Spinal cord (tissue), 10 donors: ENCODE results near the gene OR2V1. TPM values are rescaled to one million over a fixed set of nuclear protein-coding genes. Genes with fewer than 3 reads are reported as not detected.
"Not testable (repeated sequence)": the region's sequence is repeated elsewhere in the genome, so short reads cannot be mapped to it uniquely, and the experiment has no call there.

Source experiments
- DNase-seq, 6 donors: peaks; one replicate each; pipeline versions ENCODE4 v3.0.0 to v3.0.0-alpha.2; 2013 to 2015; ENCODE audit warnings: low spot score in 6 of 6, low read depth in 4 of 6
- H3K27ac ChIP-seq: one replicate; pipeline ENCODE4 v1.5.1; 2013; ENCODE audit warnings: low read depth, low read length, control low read depth
- H3K27me3 ChIP-seq: one replicate; pipeline ENCODE4 v1.6.1; 2013; ENCODE audit warnings: low read length; ENCODE audit not compliant: control insufficient read depth, insufficient read depth
- H3K36me3 ChIP-seq: one replicate; pipeline ENCODE4 v1.6.1; 2013; ENCODE audit warnings: low read length; ENCODE audit not compliant: control insufficient read depth, insufficient read depth
- H3K4me1 ChIP-seq: one replicate; pipeline ENCODE4 v1.6.1; 2013; ENCODE audit warnings: low read length; ENCODE audit not compliant: control insufficient read depth, insufficient read depth
- H3K4me3 ChIP-seq: one replicate; pipeline ENCODE4 v1.5.1; 2013; ENCODE audit warnings: low read depth, low read length, control low read depth
- H3K9me3 ChIP-seq: one replicate; pipeline ENCODE4 v1.6.1; 2013; ENCODE audit warnings: low read length; ENCODE audit not compliant: control insufficient read depth, insufficient read depth
- WGBS: methylation state at CpG from one replicate; pipeline ENCODE4 v1.1.5; 2013; ENCODE audit warnings: missing lambda C conversion rate; ENCODE audit not compliant: insufficient coverage; 5-methylcytosine and 5-hydroxymethylcytosine counted together
- polyA plus RNA-seq, 2 donors: library from polyadenylated mRNA; unstranded; fragments of 120-200 nt; gene quantifications; one replicate each; pipeline ENCODE4 v1.2.1, GENCODE V29; 2013; ENCODE audit not compliant: insufficient read length in 2 of 2
- total RNA-seq, 2 donors: library from RNA; depleted of rRNA in 1 of 2; stranded (reverse); fragments of 120-200 nt in 1 of 2; fragments of >200 nt in 1 of 2; gene quantifications; one replicate each; pipeline versions ENCODE4 v1.2.3 to v1.2.4, GENCODE V29; 2013 to 2014
- donor health status: healthy.

The OR2V1 gene
- total and polyA plus RNA-seq, 4 donors = not detected

GRCh38 chr5:181146927-181147636, 16.1 kb upstream of the OR2V1 start, which contains the start of gene OR2V2:
OR2V2 (plus strand) TSS chr5:181147586; CDS start chr5:181154943, 7,357 bp downstream.
- not testable (repeated sequence) for H3K27ac ChIP-seq, H3K36me3 ChIP-seq, DNase-seq, H3K4me1 ChIP-seq, H3K4me3 ChIP-seq, H3K9me3 ChIP-seq, H3K27me3 ChIP-seq
- 47% methylated on average over 4 of the region's 7 CpGs for WGBS

- Histone ChIP-seq H3K9me3 (no peaks in the 10 kb centered on the region), H3K4me1 (no peaks in the 10 kb centered on the region), H3K36me3 (no peaks in the 10 kb centered on the region), H3K27me3 (peaks cover 9% of the 10 kb centered on the region), H3K27ac (no peak overlapping the region), H3K4me3 (no peak overlapping the region)
- no peak for DNase-seq
- no CpG with 5 or more reads among the region's 1 CpG for WGBS
Observed at GRCh38 chr5:181145133-181145532, 14.2 kb upstream of the OR2V1 start.

- H3K9me3 ChIP-seq = no peaks in the 10 kb centered on the region
- H3K27me3 ChIP-seq = peaks cover 9% of the 10 kb centered on the region
- no peak overlapping the region for H3K4me3 ChIP-seq
- WGBS = 68% methylated on average over 4 of the region's 7 CpGs
- no peaks in the 10 kb centered on the region for H3K36me3 ChIP-seq
- no peak for DNase-seq
- no peaks in the 10 kb centered on the region for H3K4me1 ChIP-seq
- H3K27ac ChIP-seq = no peak overlapping the region
Observed at GRCh38 chr5:181142054-181142453, 11.1 kb upstream of the OR2V1 start.

GRCh38 chr5:181140766-181141165, 9.8 kb upstream of the OR2V1 start:
- H3K36me3 ChIP-seq = no peaks in the 10 kb centered on the region
- no peak overlapping the region for H3K4me3 ChIP-seq
- peaks cover 9% of the 10 kb centered on the region for H3K27me3 ChIP-seq
- H3K9me3 ChIP-seq = no peaks in the 10 kb centered on the region
- 69% methylated on average over 3 of the region's 3 CpGs for WGBS
- no peaks in the 10 kb centered on the region for H3K4me1 ChIP-seq
- DNase-seq = no peak
- no peak overlapping the region for H3K27ac ChIP-seq

- no peak overlapping the region for H3K27ac ChIP-seq
- WGBS = 46% methylated on average over 3 of the region's 5 CpGs
- H3K9me3 ChIP-seq = no peaks in the 10 kb centered on the region
- H3K4me1 ChIP-seq = no peaks in the 10 kb centered on the region
- DNase-seq = no peak
- no peaks in the 10 kb centered on the region for H3K36me3 ChIP-seq
- H3K4me3 ChIP-seq = no peak overlapping the region
- H3K27me3 ChIP-seq = peaks cover 6% of the 10 kb centered on the region
Observed at GRCh38 chr5:181138258-181138657, 7.3 kb upstream of the OR2V1 start.

GRCh38 chr5:181136361-181136955, 5.5 kb upstream of the OR2V1 start:
- no peak overlapping the region for H3K27ac ChIP-seq
- WGBS = no CpG with 5 or more reads among the region's 4 CpGs
- no peak for DNase-seq
- H3K36me3 ChIP-seq = no peaks in the 10 kb centered on the region
- H3K4me1 ChIP-seq = no peaks in the 10 kb centered on the region
- H3K4me3 ChIP-seq = no peak overlapping the region
- peaks cover 3% of the 10 kb centered on the region for H3K27me3 ChIP-seq
- H3K9me3 ChIP-seq = no peaks in the 10 kb centered on the region

- DNase-seq = no peak
- H3K9me3 ChIP-seq = no peaks in the 10 kb centered on the region
- H3K27ac ChIP-seq = no peak overlapping the region
- no peaks in the 10 kb centered on the region for H3K4me1 ChIP-seq
- 60% methylated on average over 1 of the region's 6 CpGs for WGBS
- no peak overlapping the region for H3K4me3 ChIP-seq
- H3K36me3 ChIP-seq = no peaks in the 10 kb centered on the region
- peaks cover 3% of the 10 kb centered on the region for H3K27me3 ChIP-seq
Observed at GRCh38 chr5:181134259-181134658, 3.3 kb upstream of the OR2V1 start.

GRCh38 chr5:181133610-181134231, 2.8 kb upstream of the OR2V1 start:
- no peak overlapping the region for H3K27ac ChIP-seq
- no peaks in the 10 kb centered on the region for H3K4me1 ChIP-seq
- no peak for DNase-seq
- H3K36me3 ChIP-seq = no peaks in the 10 kb centered on the region
- peaks cover 3% of the 10 kb centered on the region for H3K27me3 ChIP-seq
- H3K4me3 ChIP-seq = no peak overlapping the region
- H3K9me3 ChIP-seq = no peaks in the 10 kb centered on the region
- 76% methylated on average over 4 of the region's 10 CpGs for WGBS

GRCh38 chr5:181133083-181133482, 2.1 kb upstream of the OR2V1 start:
- no peak overlapping the region for H3K4me3 ChIP-seq
- 100% methylated on average over 1 of the region's 3 CpGs for WGBS
- no peaks in the 10 kb centered on the region for H3K36me3 ChIP-seq
- no peak overlapping the region for H3K27ac ChIP-seq
- no peaks in the 10 kb centered on the region for H3K4me1 ChIP-seq
- no peaks in the 10 kb centered on the region for H3K9me3 ChIP-seq
- no peak for DNase-seq
- H3K27me3 ChIP-seq = peaks cover 3% of the 10 kb centered on the region

GRCh38 chr5:181131514-181131913, 545 bp upstream of the OR2V1 start:
- Histone ChIP-seq H3K4me3 (no peak overlapping the region), H3K4me1 (no peaks in the 10 kb centered on the region), H3K9me3 (no peaks in the 10 kb centered on the region), H3K27ac (no peak overlapping the region), H3K27me3 (peaks cover 3% of the 10 kb centered on the region), H3K36me3 (no peaks in the 10 kb centered on the region)
- DNase-seq = no peak
- 83% methylated on average over 9 of the region's 11 CpGs for WGBS
